Measurements from ENCODE around the gene FAM177B.
A peak's percentile ranks its signal among the peaks of the same experiment; 100 is the strongest.

Gene FAM177B

DNA sequence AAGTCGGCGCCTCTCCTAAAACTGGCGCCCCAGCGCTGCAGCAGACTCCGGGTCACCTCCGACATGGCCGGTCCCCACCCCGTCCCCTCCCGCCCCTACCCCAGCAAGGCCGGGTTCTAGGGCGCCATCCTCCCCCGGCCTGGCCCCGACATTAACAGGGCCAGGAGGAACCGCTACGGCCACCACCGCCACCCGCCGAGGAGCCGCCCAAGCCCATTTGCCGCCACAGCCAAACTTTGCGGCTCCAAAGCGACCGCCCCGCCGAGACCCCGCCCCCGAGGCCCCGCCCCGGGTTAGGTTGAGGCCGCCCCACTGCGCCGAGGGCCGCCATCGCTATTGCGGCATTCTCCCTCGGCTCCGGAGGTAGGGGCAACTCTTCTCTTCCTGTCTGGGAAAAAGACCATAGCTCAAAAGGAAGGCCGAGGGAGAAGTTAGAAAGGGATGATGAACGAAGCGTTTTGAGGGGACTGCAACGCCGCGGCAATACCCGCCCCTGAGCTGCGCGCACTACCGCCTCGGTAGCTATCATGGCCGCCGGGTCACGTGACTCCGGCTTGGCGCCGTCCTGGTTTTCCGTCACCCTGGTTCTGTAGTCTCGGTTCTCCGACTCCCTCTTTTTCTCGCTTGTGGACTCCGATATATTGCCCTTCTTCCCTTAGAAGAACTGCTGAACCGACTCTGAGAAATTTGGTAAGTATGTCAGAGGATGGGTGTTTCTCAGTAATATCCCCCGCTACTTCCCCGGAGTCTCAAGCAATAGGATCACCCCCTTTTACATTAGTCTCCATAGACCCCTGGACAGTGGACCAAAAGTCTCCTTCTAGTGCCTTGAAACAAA, 24.5 kb upstream of the FAM177B start, which contains the start of the genes AIDA and BROX:
AIDA (minus strand) TSS at position 239 of the 838 bp plus-strand sequence; CDS start at position 65, 174 bp downstream.
BROX (plus strand) TSS at position 312 of the 838 bp plus-strand sequence. CDS start 3,136 bp downstream, outside the sequence.
- Histone ChIP-seq H3K9me3 (ENCODE audit: control insufficient read depth, low read depth, low read length) (no peaks in the 10 kb centered on the region), H3K4me1 (ENCODE audit: control insufficient read depth, low read depth, low read length) (peaks cover 5% of the 10 kb centered on the region), H3K27ac (ENCODE audit: low read length) (peak within 1 kb of the TSS; percentile 93), H3K36me3 (ENCODE audit: control insufficient read depth, low read depth, low read length) (no peaks in the 10 kb centered on the region), H3K27me3 (ENCODE audit: control insufficient read depth, insufficient read depth, low read length) (no peaks in the 10 kb centered on the region), H3K4me3 (ENCODE audit: low read length) (peak within 1 kb of the TSS; percentile 82), H3K9ac (ENCODE audit: low read length) (peak within 1 kb of the TSS; percentile 84)

DNA sequence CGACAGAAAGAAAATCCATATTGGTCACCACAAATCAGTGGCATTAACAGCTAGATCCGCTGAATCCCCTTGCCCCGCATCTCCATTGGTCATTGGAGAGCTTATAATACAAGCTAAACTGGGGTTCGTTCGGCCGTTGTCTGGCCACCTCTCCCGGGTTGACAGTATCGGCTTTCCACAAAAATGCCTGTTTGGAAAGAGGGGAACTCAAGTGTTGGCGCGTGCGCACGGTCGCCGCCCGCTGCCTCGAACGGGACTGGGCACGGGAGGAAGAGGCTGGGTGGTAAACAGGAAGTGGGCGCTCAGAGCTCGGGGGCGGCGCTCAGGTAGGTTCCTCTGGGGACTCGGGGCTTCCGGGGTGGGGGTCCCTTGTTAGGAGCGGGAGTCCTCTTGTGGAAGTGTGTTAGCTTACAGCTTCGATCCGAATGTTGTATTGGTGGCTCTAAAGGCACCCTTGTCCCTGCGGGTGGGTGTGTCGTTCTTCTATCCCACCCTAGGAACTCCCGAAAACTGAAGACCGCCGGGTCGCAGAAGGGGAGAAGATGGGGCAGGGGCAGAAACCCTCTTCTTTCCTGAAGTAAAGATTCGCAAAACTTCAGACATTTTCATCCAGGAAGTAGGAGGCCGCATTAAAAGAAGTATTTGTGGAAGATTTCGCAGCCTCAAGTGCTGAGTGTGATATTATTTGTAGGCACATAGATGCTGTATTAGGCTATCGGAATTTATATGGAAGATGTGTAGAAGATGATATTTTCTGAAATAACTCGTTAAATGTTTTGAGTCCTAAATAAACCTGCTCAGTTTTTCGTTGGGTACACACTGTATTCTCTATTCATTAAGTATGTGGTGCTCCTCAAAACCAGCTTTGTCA, 23.7 kb upstream of the FAM177B start:
- Histone ChIP-seq H3K27ac (ENCODE audit: low read length) (peak overlapping the region; percentile 93), H3K27me3 (ENCODE audit: control insufficient read depth, insufficient read depth, low read length) (no peaks in the 10 kb centered on the region), H3K9me3 (ENCODE audit: control insufficient read depth, low read depth, low read length) (no peaks in the 10 kb centered on the region), H3K4me1 (ENCODE audit: control insufficient read depth, low read depth, low read length) (peaks cover 5% of the 10 kb centered on the region), H3K36me3 (ENCODE audit: control insufficient read depth, low read depth, low read length) (peaks cover 3% of the 10 kb centered on the region), H3K9ac (ENCODE audit: low read length) (peak overlapping the region; percentile 60), H3K4me3 (ENCODE audit: low read length) (peak overlapping the region; percentile 82)

DNA sequence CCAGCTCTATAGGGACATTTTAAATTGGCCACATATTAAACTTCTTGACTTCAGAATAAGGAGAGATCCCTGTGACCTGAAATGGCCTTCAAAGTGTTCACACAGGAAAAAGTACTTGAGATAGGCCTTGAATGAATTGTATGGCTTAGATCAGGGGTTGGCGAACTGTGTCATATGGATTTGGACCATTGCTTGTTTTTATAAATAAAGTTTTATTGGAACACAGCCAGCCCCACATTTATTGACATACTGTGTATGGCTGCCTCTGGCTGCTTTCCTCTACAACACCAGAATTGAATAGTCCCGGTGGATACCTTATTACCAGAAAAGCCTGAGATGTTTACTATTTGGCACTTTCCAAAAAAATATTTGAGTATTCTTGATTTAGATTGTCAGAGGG, 20.6 kb upstream of the FAM177B start:
- no peaks in the 10 kb centered on the region for H3K27me3 ChIP-seq (ENCODE audit: control insufficient read depth, insufficient read depth, low read length)
- H3K4me1 ChIP-seq (ENCODE audit: control insufficient read depth, low read depth, low read length) = no peaks in the 10 kb centered on the region
- H3K4me3 ChIP-seq (ENCODE audit: low read length) = no peak overlapping the region
- no peaks in the 10 kb centered on the region for H3K9me3 ChIP-seq (ENCODE audit: control insufficient read depth, low read depth, low read length)
- H3K9ac ChIP-seq (ENCODE audit: low read length) = no peak overlapping the region
- peaks cover 19% of the 10 kb centered on the region for H3K36me3 ChIP-seq (ENCODE audit: control insufficient read depth, low read depth, low read length)
- no peak overlapping the region for H3K27ac ChIP-seq (ENCODE audit: low read length)

DNA sequence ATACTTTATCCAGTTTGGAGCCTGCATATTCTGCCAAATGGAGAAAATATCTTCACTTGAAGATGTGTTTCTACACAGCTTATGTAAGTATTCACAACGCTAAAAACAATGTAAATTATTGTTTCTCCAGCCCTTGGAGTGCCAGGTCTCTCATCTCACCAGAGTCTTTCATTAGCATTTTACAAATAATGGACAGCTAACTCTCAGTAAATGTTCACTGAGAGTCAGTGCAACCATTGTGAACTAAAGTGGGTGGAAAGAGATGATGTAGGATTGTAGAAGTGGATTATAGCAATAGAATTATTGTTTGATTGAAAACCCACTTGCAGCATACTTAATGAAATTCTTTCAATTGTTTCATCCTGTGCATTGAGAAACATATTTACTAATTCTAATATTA, 8.3 kb upstream of the FAM177B start:
- no peak overlapping the region for H3K9ac ChIP-seq (ENCODE audit: low read length)
- H3K27ac ChIP-seq (ENCODE audit: low read length) = no peak overlapping the region

DNA sequence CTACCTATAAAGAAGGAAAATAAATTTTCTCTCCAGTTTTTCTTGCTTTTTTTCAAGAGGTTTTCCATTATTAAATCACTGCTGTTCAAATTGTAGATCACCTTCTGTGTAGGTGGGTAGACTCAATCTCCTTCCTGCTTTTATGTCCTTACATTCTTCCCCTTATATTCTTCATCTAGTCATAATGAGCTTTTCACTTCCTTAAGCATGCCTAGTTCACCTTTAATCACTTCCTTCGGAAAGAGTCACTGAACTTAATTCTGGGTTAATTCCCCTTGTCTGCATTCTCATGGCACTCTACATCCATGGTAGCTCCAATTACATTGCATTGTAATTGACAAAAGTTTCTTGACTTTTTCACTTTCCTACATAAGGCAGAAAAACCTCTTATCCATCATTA, 6.1 kb upstream of the FAM177B start:
- peaks cover 4% of the 10 kb centered on the region for H3K4me1 ChIP-seq (ENCODE audit: control insufficient read depth, low read depth, low read length)
- H3K27ac ChIP-seq (ENCODE audit: low read length) = no peak overlapping the region
- H3K4me3 ChIP-seq (ENCODE audit: low read length) = no peak overlapping the region
- H3K9ac ChIP-seq (ENCODE audit: low read length) = no peak overlapping the region
- H3K9me3 ChIP-seq (ENCODE audit: control insufficient read depth, low read depth, low read length) = no peaks in the 10 kb centered on the region
- no peaks in the 10 kb centered on the region for H3K27me3 ChIP-seq (ENCODE audit: control insufficient read depth, insufficient read depth, low read length)
- peaks cover 59% of the 10 kb centered on the region for H3K36me3 ChIP-seq (ENCODE audit: control insufficient read depth, low read depth, low read length)

More for the DNA sequence above, 8.3 kb upstream of the FAM177B start:
- Histone ChIP-seq H3K4me1 (ENCODE audit: control insufficient read depth, low read depth, low read length) (no peaks in the 10 kb centered on the region), H3K4me3 (ENCODE audit: low read length) (no peak overlapping the region), H3K27me3 (ENCODE audit: control insufficient read depth, insufficient read depth, low read length) (no peaks in the 10 kb centered on the region), H3K9me3 (ENCODE audit: control insufficient read depth, low read depth, low read length) (no peaks in the 10 kb centered on the region), H3K36me3 (ENCODE audit: control insufficient read depth, low read depth, low read length) (peaks cover 65% of the 10 kb centered on the region)

DNA sequence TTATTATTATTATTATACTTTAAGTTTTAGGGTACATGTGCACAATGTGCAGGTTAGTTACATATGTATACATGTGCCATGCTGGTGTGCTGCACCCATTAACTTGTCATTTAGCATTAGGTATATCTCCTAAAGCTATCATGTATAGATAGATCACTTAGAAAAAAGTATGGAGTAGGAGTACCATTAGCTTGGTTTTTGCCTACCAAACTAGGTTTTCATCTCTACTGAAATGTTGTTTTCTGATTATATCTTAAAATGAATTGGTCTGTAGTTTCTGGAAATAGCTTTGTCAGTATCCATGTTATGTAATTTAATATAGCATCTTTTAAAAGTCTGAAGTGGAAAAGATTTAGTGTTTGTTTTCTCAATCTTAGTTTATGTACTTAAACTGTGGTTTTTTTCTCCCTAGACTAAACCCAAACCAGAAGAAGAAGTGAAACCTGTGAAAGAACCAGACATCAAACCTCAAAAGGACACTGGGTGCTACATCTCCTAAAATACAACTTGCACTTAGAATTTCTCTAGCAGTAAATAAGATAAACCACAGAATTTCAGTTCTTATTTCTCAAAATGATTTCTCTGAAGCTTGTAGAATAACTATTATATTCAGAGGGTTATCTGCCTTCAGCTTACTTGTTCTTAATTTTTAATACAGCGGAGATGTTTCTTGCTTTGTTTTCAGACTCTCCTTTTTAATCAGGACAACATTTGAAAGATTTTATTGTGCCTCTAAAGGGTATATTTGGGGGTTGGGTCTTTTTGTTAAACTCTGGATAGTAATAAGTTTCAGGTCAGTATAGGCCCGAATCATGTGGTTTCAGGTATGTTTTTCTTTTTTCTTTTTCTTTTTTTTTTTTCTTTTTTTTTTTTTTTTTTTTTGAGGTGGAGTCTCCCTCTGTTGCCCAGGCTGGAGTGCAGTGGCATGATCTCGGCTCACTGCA, 4.5 kb upstream of the FAM177B start:
- no peak overlapping the region for H3K4me3 ChIP-seq (ENCODE audit: low read length)

DNA sequence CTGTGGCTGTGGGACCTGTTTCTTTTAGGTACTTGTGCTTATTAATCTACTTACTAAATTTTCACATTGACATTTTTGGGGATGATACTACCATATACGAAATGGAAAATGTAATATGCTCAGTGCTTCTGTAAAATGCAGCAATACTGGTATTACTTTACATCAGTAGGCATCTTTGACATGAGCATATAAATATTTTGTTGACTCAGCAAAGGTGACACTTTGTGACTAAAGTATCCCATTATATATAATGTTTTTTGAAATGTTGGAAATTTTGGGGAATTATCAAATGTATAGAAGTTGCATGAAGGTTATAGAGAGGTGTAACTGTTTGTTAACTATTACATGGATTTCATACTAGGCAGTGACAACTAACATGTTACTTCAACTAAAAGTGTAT, 2.3 kb upstream of the FAM177B start:
- peaks cover 36% of the 10 kb centered on the region for H3K36me3 ChIP-seq (ENCODE audit: control insufficient read depth, low read depth, low read length)
- no peak overlapping the region for H3K4me3 ChIP-seq (ENCODE audit: low read length)
- no peak overlapping the region for H3K27ac ChIP-seq (ENCODE audit: low read length)
- H3K4me1 ChIP-seq (ENCODE audit: control insufficient read depth, low read depth, low read length) = peaks cover 23% of the 10 kb centered on the region
- H3K27me3 ChIP-seq (ENCODE audit: control insufficient read depth, insufficient read depth, low read length) = no peaks in the 10 kb centered on the region
- no peaks in the 10 kb centered on the region for H3K9me3 ChIP-seq (ENCODE audit: control insufficient read depth, low read depth, low read length)
- H3K9ac ChIP-seq (ENCODE audit: low read length) = no peak overlapping the region

More for the DNA sequence above, 4.5 kb upstream of the FAM177B start:
- Histone ChIP-seq H3K9ac (ENCODE audit: low read length) (no peak overlapping the region), H3K4me1 (ENCODE audit: control insufficient read depth, low read depth, low read length) (peaks cover 20% of the 10 kb centered on the region), H3K27me3 (ENCODE audit: control insufficient read depth, insufficient read depth, low read length) (no peaks in the 10 kb centered on the region), H3K36me3 (ENCODE audit: control insufficient read depth, low read depth, low read length) (peaks cover 52% of the 10 kb centered on the region), H3K9me3 (ENCODE audit: control insufficient read depth, low read depth, low read length) (no peaks in the 10 kb centered on the region), H3K27ac (ENCODE audit: low read length) (no peak overlapping the region)

DNA sequence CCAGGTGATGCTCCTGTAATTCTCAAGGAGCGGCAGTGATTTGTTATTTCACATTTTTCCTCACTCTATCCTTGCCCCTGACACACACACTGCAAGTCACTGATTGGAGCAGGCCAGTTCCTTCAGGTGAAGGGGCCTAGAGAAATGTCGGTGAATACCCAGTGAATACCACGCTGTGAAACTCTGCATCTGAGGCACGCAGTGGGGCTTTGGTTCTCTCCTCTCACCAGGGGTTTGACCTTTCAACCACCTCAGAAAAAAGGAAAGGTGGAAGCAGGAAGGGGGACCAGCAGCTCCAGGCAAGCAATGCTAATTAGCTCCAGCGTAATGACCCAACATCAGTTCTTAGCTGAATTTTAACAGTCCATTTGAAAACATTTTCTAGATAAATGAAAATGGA, 532 bp upstream of the FAM177B start:
- Histone ChIP-seq H3K27ac (ENCODE audit: low read length) (no peak overlapping the region), H3K9ac (ENCODE audit: low read length) (no peak overlapping the region), H3K9me3 (ENCODE audit: control insufficient read depth, low read depth, low read length) (no peaks in the 10 kb centered on the region), H3K27me3 (ENCODE audit: control insufficient read depth, insufficient read depth, low read length) (no peaks in the 10 kb centered on the region), H3K4me1 (ENCODE audit: control insufficient read depth, low read depth, low read length) (peaks cover 23% of the 10 kb centered on the region), H3K4me3 (ENCODE audit: low read length) (no peak overlapping the region), H3K36me3 (ENCODE audit: control insufficient read depth, low read depth, low read length) (peaks cover 21% of the 10 kb centered on the region)

DNA sequence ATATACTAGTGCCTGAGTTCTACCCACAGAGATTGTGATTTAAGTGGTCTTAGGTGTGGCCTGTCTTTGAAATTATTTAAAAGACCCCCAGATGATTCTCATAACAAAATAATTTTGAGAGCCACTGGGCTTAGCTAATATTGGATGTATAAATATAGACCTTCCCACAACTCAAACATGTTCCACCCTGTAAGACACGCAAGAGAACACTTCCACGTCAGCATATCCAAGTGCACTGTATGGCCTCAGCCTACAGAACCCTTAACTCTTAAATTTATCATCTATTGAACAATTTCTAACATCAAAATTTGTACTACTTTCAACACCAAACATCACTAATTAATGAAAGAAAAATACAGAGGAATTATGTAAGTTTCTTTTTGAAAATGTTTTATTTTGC, 2.5 kb downstream of the FAM177B start:
- H3K9ac ChIP-seq (ENCODE audit: low read length) = no peak overlapping the region
- no peaks in the 10 kb centered on the region for H3K27me3 ChIP-seq (ENCODE audit: control insufficient read depth, insufficient read depth, low read length)
- H3K4me3 ChIP-seq (ENCODE audit: low read length) = no peak overlapping the region
- no peaks in the 10 kb centered on the region for H3K9me3 ChIP-seq (ENCODE audit: control insufficient read depth, low read depth, low read length)
- H3K27ac ChIP-seq (ENCODE audit: low read length) = no peak overlapping the region
- H3K4me1 ChIP-seq (ENCODE audit: control insufficient read depth, low read depth, low read length) = peaks cover 23% of the 10 kb centered on the region
- H3K36me3 ChIP-seq (ENCODE audit: control insufficient read depth, low read depth, low read length) = no peaks in the 10 kb centered on the region

DNA sequence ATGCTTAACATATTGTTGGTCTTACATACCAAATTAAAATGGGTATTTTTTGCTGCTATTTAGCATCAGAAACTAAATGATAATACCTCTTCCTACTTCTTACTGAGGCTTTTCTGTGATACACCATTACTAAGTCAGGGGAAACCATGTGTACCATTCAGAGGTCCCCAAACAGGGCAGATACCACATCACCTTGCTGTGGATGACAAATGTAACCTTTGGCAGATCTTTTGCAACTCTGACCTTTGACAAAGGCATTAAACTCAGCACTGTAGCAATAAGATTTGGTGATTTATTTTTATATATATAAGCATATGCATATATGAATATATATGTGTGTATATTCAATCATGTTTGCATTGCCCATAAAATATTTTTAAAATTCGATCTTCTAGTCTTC, 2.9 kb downstream of the FAM177B start:
- Histone ChIP-seq H3K9ac (ENCODE audit: low read length) (no peak overlapping the region), H3K27ac (ENCODE audit: low read length) (no peak overlapping the region), H3K27me3 (ENCODE audit: control insufficient read depth, insufficient read depth, low read length) (no peaks in the 10 kb centered on the region), H3K4me3 (ENCODE audit: low read length) (no peak overlapping the region), H3K36me3 (ENCODE audit: control insufficient read depth, low read depth, low read length) (no peaks in the 10 kb centered on the region), H3K9me3 (ENCODE audit: control insufficient read depth, low read depth, low read length) (no peaks in the 10 kb centered on the region), H3K4me1 (ENCODE audit: control insufficient read depth, low read depth, low read length) (peaks cover 23% of the 10 kb centered on the region)

Measured in iPS-18a (cell line).